ENCODE measurements around the gene C7orf57. TPM values are rescaled to one million over a fixed set of nuclear protein-coding genes. Genes with fewer than 3 reads are reported as not detected.

The C7orf57 gene
- total RNA-seq, 4 donors from 2014 or later, result not detected

GRCh38 chr7:48041653-48041970, 6.3 kb downstream of the C7orf57 start:
- Histone ChIP-seq H3K4me3 (no peak overlapping the region), H3K36me3 (no peaks in the 10 kb centered on the region), H3K9me3 (no peaks in the 10 kb centered on the region), H3K27ac (no peak overlapping the region), H3K27me3 (peaks cover 10% of the 10 kb centered on the region), H3K4me1 (no peaks in the 10 kb centered on the region)
- 71 to 79% methylated on average over 3 of the region's 3 CpGs for WGBS, 2 donors (ENCODE audit: low coverage in 1 of 2)
- intact Hi-C loops (cut with DNase I; ENCODE audit: low total_unique reads), result no loop called here
- TF ChIP-seq POLR2A (IDR thresholded peaks at IDR 0.05) (no peak), EP300 (IDR thresholded peaks at IDR 0.05; ENCODE audit: low read depth) (no peak), POLR2AphosphoS5 (IDR thresholded peaks at IDR 0.05) (no peak)
- TF ChIP-seq, protein P1, sequence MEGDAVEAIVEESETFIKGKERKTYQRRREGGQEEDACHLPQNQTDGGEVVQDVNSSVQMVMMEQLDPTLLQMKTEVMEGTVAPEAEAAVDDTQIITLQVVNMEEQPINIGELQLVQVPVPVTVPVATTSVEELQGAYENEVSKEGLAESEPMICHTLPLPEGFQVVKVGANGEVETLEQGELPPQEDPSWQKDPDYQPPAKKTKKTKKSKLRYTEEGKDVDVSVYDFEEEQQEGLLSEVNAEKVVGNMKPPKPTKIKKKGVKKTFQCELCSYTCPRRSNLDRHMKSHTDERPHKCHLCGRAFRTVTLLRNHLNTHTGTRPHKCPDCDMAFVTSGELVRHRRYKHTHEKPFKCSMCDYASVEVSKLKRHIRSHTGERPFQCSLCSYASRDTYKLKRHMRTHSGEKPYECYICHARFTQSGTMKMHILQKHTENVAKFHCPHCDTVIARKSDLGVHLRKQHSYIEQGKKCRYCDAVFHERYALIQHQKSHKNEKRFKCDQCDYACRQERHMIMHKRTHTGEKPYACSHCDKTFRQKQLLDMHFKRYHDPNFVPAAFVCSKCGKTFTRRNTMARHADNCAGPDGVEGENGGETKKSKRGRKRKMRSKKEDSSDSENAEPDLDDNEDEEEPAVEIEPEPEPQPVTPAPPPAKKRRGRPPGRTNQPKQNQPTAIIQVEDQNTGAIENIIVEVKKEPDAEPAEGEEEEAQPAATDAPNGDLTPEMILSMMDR (IDR thresholded peaks at IDR 0.05), result no peak
- DNase-seq, result no peak
- in situ Hi-C loops (cut with MboI; ENCODE audit: low pct_ligation_motif_present in 1 of 4, low pct_unique_long_range_greater_than_20kb in 1 of 4, low sequenced_read_pairs in 3 of 4), result no loop called here

- H3K9me3 ChIP-seq, result no peaks in the 10 kb centered on the region
- in situ Hi-C loops (cut with MboI; ENCODE audit: low pct_ligation_motif_present in 1 of 4, low pct_unique_long_range_greater_than_20kb in 1 of 4, low sequenced_read_pairs in 3 of 4) (no loop called here), intact Hi-C loops (cut with DNase I; ENCODE audit: low total_unique reads) (no loop called here)
- TF ChIP-seq POLR2A (IDR thresholded peaks at IDR 0.05), result no peak
- TF ChIP-seq, protein P1 (IDR thresholded peaks at IDR 0.05), result no peak
- no peak for TF ChIP-seq POLR2AphosphoS5 (IDR thresholded peaks at IDR 0.05)
- TF ChIP-seq EP300 (IDR thresholded peaks at IDR 0.05; ENCODE audit: low read depth), result no peak
- H3K36me3 ChIP-seq, result no peaks in the 10 kb centered on the region
- WGBS, 2 donors (ENCODE audit: low coverage in 1 of 2), result 67 to 84% methylated on average over 3 of the region's 3 CpGs
- H3K27me3 ChIP-seq, result peaks cover 4% of the 10 kb centered on the region
- H3K27ac ChIP-seq, result no peak overlapping the region
- DNase-seq, result no peak
- no peaks in the 10 kb centered on the region for H3K4me1 ChIP-seq
- H3K4me3 ChIP-seq, result no peak overlapping the region
Measured at GRCh38 chr7:48042216-48042615, 6.9 kb downstream of the C7orf57 start.

GRCh38 chr7:48042636-48043035, 7.3 kb downstream of the C7orf57 start:
- Histone ChIP-seq H3K27ac (no peak overlapping the region), H3K27me3 (no peaks in the 10 kb centered on the region), H3K4me3 (no peak overlapping the region), H3K36me3 (no peaks in the 10 kb centered on the region), H3K9me3 (no peaks in the 10 kb centered on the region), H3K4me1 (no peaks in the 10 kb centered on the region)
- intact Hi-C loops (cut with DNase I; ENCODE audit: low total_unique reads) (no loop called here), in situ Hi-C loops (cut with MboI; ENCODE audit: low pct_ligation_motif_present in 1 of 4, low pct_unique_long_range_greater_than_20kb in 1 of 4, low sequenced_read_pairs in 3 of 4) (no loop called here)
- 48 to 100% methylated on average over 1 to 3 of the region's 3 CpGs for WGBS, 2 donors (ENCODE audit: low coverage in 1 of 2)
- TF ChIP-seq, protein P1 (IDR thresholded peaks at IDR 0.05), result no peak
- TF ChIP-seq POLR2A (IDR thresholded peaks at IDR 0.05) (no peak), EP300 (IDR thresholded peaks at IDR 0.05; ENCODE audit: low read depth) (no peak), POLR2AphosphoS5 (IDR thresholded peaks at IDR 0.05) (no peak)
- DNase-seq, result no peak

- intact Hi-C loops (cut with DNase I; ENCODE audit: low total_unique reads) (no loop called here), in situ Hi-C loops (cut with MboI; ENCODE audit: low pct_ligation_motif_present in 1 of 4, low pct_unique_long_range_greater_than_20kb in 1 of 4, low sequenced_read_pairs in 3 of 4) (no loop called here)
- no peak for DNase-seq
- no peaks in the 10 kb centered on the region for H3K27me3 ChIP-seq
- TF ChIP-seq EP300 (IDR thresholded peaks at IDR 0.05; ENCODE audit: low read depth), result no peak
- TF ChIP-seq POLR2A (IDR thresholded peaks at IDR 0.05), result no peak
- TF ChIP-seq POLR2AphosphoS5 (IDR thresholded peaks at IDR 0.05), result no peak
- TF ChIP-seq, protein P1 (IDR thresholded peaks at IDR 0.05), result no peak
- H3K27ac ChIP-seq, result no peak overlapping the region
- no peaks in the 10 kb centered on the region for H3K4me1 ChIP-seq
- 76% methylated on average over 9 of the region's 9 CpGs; no CpG with 5 or more reads in 1 of the 2 donors for WGBS, 2 donors (ENCODE audit: low coverage in 1 of 2)
- H3K36me3 ChIP-seq, result no peaks in the 10 kb centered on the region
- H3K4me3 ChIP-seq, result no peak overlapping the region
- H3K9me3 ChIP-seq, result no peaks in the 10 kb centered on the region
Measured at GRCh38 chr7:48045195-48045765, 9.9 kb downstream of the C7orf57 start.
